ENCODE results near the gene NPHP4. TPM values are rescaled to one million over a fixed set of nuclear protein-coding genes. Genes with fewer than 3 reads are reported as not detected.
A peak's percentile ranks its signal among the peaks of the same experiment; 100 is the strongest.

NPHP4 gene
- polyA plus RNA-seq, 1 of the 3 experiments (the other 2 are of a cell fraction): 7.0 TPM

DNA sequence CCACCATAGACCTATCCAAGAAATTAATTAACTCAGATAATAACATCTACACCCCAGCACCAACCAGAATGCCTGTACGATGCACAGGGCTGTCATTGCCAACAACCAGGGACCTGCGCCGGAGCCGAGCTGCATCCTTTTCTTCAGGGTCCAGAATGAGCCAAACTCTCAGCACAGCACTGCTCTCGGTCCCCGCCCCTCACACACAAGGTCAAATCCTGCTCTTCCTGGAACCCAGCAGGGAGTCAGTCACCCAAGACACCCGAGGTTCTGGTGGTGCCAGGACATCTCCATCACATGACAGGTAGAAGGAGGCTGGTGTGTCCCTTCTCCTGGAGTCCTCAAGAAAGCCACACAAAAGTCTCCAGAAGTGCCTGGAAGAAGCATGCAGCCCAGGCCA, 31.9 kb downstream of the NPHP4 start (continued):
- TF ChIP-seq RCOR1 (IDR thresholded peaks at IDR 0.05; ENCODE audit: low read length) (no peak), YY1 (IDR thresholded peaks at IDR 0.05; ENCODE audit: low read depth) (no peak), CHD2 (IDR thresholded peaks at IDR 0.05; ENCODE audit: low read length, partially characterized antibody) (no peak), POLR2AphosphoS5 (IDR thresholded peaks at IDR 0.05; ENCODE audit: low read depth, low read length) (no peak), ELF1 (IDR thresholded peaks at IDR 0.05) (no peak), NFIC (IDR thresholded peaks at IDR 0.05; ENCODE audit: borderline replicate concordance) (no peak), RFX5 (IDR thresholded peaks at IDR 0.05; ENCODE audit: low read length) (no peak)

DNA sequence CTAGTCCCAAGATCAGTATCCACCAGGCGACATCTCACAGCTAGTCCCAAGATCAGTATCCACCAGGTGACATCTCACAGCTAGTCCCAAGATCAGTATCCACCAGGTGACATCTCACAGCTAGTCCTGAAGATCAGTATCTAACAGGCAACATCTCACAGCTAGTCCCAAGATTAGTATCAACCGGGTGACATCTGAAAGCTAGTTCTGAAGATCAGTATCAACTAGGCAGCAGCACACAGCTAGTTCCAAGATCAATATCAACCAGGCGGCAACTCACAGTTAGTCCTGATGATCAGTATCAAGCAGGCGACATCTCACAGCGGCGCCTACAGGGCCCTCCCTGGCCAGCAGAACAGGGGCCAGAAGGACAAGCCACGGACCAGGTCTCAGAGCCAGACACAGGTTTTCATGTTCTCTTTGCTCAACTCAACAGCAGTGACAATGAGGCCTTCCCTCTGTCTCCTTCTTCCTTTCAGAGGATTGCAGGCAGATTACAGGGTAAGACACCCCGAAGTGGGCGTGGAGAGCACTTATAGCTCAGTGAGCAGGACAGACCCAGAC, 32.5 kb downstream of the NPHP4 start:
- Histone ChIP-seq H3F3A (replicated peaks; ENCODE audit: insufficient read depth) (no peaks in the 10 kb centered on the region), H3K27me3 (ENCODE audit: insufficient read depth) (no peaks in the 10 kb centered on the region), H3K4me2 (no peak overlapping the region), H3K27ac (ENCODE audit: low read depth in 2 of 2, low read length in 1 of 2) (no peak overlapping the region), H2AFZ (ENCODE audit: low read depth) (no peak overlapping the region), H4K20me1 (ENCODE audit: insufficient read depth) (no peaks in the 10 kb centered on the region), H3K4me3 (ENCODE audit: low read depth in 2 of 2, low read length in 1 of 2) (no peak overlapping the region), H3K9me3 (no peaks in the 10 kb centered on the region), H3K9ac (no peak overlapping the region), H3K9me2 (no peaks in the 10 kb centered on the region), H3K79me2 (ENCODE audit: insufficient read depth) (no peaks in the 10 kb centered on the region), H3K36me3 (replicated peaks in 1 of 2; ENCODE audit: control insufficient read depth in 1 of 2, insufficient read depth in 2 of 2, low read length in 1 of 2) (peaks cover 0 to 13% of the 10 kb centered on the region in 2 experiments), H3K4me1 (ENCODE audit: control insufficient read depth in 1 of 2, insufficient read depth in 2 of 2, low read depth in 1 of 2, low read length in 1 of 2) (peaks cover 0 to 14% of the 10 kb centered on the region in 2 experiments; a peak in 1 of 4 replicates)
- TF ChIP-seq RFX5 (IDR thresholded peaks at IDR 0.05; ENCODE audit: low read length) (no peak), GATA2 (CRISPR knock-in tag; IDR thresholded peaks at IDR 0.05) (peak; percentile 45; the same call in 1 of the 2 replicates), NFIC (IDR thresholded peaks at IDR 0.05; ENCODE audit: borderline replicate concordance) (no peak)
- TF ChIP-seq, protein P1, sequence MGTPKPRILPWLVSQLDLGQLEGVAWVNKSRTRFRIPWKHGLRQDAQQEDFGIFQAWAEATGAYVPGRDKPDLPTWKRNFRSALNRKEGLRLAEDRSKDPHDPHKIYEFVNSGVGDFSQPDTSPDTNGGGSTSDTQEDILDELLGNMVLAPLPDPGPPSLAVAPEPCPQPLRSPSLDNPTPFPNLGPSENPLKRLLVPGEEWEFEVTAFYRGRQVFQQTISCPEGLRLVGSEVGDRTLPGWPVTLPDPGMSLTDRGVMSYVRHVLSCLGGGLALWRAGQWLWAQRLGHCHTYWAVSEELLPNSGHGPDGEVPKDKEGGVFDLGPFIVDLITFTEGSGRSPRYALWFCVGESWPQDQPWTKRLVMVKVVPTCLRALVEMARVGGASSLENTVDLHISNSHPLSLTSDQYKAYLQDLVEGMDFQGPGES (IDR thresholded peaks at IDR 0.05; ENCODE audit: low read depth, low read length): no peak
- no peak for DNase-seq
- POLR2A ChIA-PET: no interaction called here
- WGBS (ENCODE audit: low lambda C conversion rate): 71% methylated on average over 4 of the region's 9 CpGs
- CTCF ChIA-PET: interaction anchor here (1.2 kb wide), 1 partner anchor 45 kb away, joined by 3 read pairs; no protein-coding TSS in a partner anchor

DNA sequence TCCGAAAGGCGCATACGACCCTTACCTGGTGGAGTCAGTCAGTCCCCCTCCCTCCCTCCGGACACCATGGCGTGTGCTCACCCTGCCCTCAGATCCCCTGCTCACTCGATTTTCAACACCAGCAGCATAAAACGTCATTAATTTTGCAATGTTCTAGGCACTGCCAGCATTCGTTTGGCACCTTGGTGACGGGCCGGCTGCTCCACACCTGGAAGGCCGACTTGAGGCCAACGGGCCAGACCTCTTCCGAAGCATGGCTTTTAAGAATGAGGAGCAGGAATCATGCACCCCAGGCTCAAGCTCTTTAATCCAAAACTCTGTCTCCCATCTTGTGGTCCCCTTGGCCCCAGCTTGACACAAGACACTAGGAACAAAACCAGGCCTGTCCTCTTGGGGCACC, 33.1 kb downstream of the NPHP4 start:
- DNase-seq: no peak
- TF ChIP-seq RAD21 (IDR thresholded peaks at IDR 0.05; ENCODE audit: low read length): no peak
- no peak for TF ChIP-seq FOXM1 (IDR thresholded peaks at IDR 0.05; ENCODE audit: low read depth)
- Histone ChIP-seq H3K36me3 (replicated peaks in 1 of 2; ENCODE audit: control insufficient read depth in 1 of 2, insufficient read depth in 2 of 2, low read length in 1 of 2) (peaks cover 0 to 13% of the 10 kb centered on the region in 2 experiments), H3K9me2 (no peaks in the 10 kb centered on the region), H3K9me3 (no peaks in the 10 kb centered on the region), H3F3A (replicated peaks; ENCODE audit: insufficient read depth) (no peaks in the 10 kb centered on the region), H3K9ac (no peak overlapping the region), H3K4me3 (ENCODE audit: low read depth in 2 of 2, low read length in 1 of 2) (no peak overlapping the region), H3K79me2 (ENCODE audit: insufficient read depth) (no peaks in the 10 kb centered on the region), H4K20me1 (ENCODE audit: insufficient read depth) (no peaks in the 10 kb centered on the region), H3K27me3 (ENCODE audit: insufficient read depth) (no peaks in the 10 kb centered on the region), H3K4me1 (ENCODE audit: control insufficient read depth in 1 of 2, insufficient read depth in 2 of 2, low read depth in 1 of 2, low read length in 1 of 2) (peaks cover 0 to 14% of the 10 kb centered on the region in 2 experiments; a peak in 1 of 4 replicates), H2AFZ (ENCODE audit: low read depth) (no peak overlapping the region), H3K4me2 (no peak overlapping the region), H3K27ac (ENCODE audit: low read depth in 2 of 2, low read length in 1 of 2) (no peak overlapping the region)
- 96% methylated on average over 10 of the region's 13 CpGs for WGBS (ENCODE audit: low lambda C conversion rate)
- ChIA-PET CTCF (interaction anchor here (1.2 kb wide), 1 partner anchor 44 kb away, joined by 3 read pairs; no protein-coding TSS in a partner anchor), POLR2A (no interaction called here)
